Stomach (tissue), 4 donors: ENCODE measurements around the gene ETNK2.

Experiments used
- CTCF ChIP-seq, 7 experiments: fragments of 450-650 bp in 4 of 7; fragments of 200-600 bp in 3 of 7; sonication (generic) in 3 of 7; IDR thresholded peaks; one replicate each; pipeline ENCODE4 v1.5.1; 2016 to 2019; ENCODE audit warnings: antibody characterized with exemption in 7 of 7, control low read depth in 2 of 7, mild to moderate bottlenecking in 1 of 7
- EP300 ChIP-seq: sonication (generic); formaldehyde crosslinking; IDR thresholded peaks from one replicate; pipeline ENCODE4 v1.6.1; 2017; ENCODE audit warnings: antibody characterized with exemption
- POLR2A ChIP-seq, 4 donors: fragments of 450-650 bp; IDR thresholded peaks; one replicate each; pipeline ENCODE4 v1.6.1; 2016; ENCODE audit warnings: antibody characterized with exemption in 4 of 4, control low read depth in 2 of 4, mild to moderate bottlenecking in 1 of 4, moderate library complexity in 1 of 4

DNA sequence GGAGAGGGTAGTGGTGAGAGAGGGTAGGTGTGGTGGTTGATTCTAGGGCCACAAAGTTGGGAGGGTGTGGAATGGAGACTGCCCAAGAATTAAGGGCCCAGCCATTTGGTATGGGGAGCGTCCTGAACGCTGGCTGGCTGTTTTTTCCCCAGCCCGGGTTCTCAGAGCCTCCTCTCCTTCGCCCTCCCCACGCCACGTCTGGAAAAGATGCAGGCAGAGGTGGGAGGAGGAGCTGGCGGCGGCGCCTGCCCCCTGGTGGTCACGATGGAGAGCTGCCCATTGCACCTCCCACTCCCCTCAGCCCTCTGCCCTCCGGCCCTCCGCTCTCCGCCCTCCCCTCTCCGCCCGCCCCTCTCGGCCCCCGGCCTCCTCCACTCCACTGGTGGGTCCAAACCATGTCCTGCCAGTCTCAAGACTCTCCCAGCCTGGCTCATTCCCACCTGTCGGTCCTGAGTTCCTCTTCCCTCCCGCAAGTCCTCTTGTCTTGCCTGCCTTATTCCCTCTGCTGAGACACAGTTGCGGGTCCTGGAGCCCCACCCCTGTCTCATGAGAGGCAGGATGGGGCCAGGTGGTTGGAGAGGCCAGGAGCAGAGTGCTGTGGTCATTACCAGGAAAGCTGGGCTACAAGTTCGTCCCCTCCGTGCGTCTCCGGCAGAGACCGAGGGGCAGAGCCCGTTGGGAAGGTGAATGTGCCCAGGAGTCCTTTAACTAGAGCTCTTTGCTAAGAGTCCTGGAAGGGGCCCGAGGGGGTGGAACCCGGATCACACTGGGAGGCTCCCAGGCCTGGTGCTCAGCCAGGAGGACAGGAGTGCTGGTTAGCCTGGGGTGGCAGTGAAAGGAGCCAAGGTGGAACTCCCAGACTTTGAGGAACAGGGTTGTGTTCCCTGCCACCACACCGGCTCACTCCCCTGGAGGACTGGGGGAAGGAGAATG is 22.6 kb downstream of the ETNK2 start:
- TF ChIP-seq POLR2A (IDR thresholded peaks at IDR 0.05) (no peak), CTCF (IDR thresholded peaks at IDR 0.05) (peak in 6 of 7 experiments; percentile 33 to 94 (median 86)), EP300 (no peak)
